GM18502 (cell line): ENCODE measurements around the gene ADGRG3.

Source experiments
- ATAC-seq: cut with Tn5 transposase; IDR thresholded peaks from one replicate; pipeline ENCODE4 v1.9.1; 2021; ENCODE audit warnings: mild to moderate bottlenecking; ENCODE audit not compliant: unreplicated experiment, poor library complexity

ADGRG3 gene

GRCh38 chr16:57630407-57630797 is 37.7 kb upstream of the ADGRG3 start:
- ATAC-seq = no peak

- no peak for ATAC-seq
Observed at GRCh38 chr16:57630931-57631845, 36.9 kb upstream of the ADGRG3 start.

GRCh38 chr16:57632568-57632967 is 35.5 kb upstream of the ADGRG3 start:
- ATAC-seq = no peak

GRCh38 chr16:57633383-57634064 is 34.6 kb upstream of the ADGRG3 start:
- no peak for ATAC-seq

GRCh38 chr16:57634171-57634570 is 33.9 kb upstream of the ADGRG3 start:
- no peak for ATAC-seq

GRCh38 chr16:57635266-57636097 is 32.6 kb upstream of the ADGRG3 start:
- no peak for ATAC-seq

- no peak for ATAC-seq
Observed at GRCh38 chr16:57636184-57636583, 31.9 kb upstream of the ADGRG3 start.

GRCh38 chr16:57637020-57637419 is 31.1 kb upstream of the ADGRG3 start:
- ATAC-seq = no peak

- no peak for ATAC-seq
Observed at GRCh38 chr16:57637424-57637823, 30.7 kb upstream of the ADGRG3 start.

GRCh38 chr16:57637965-57638364 is 30.1 kb upstream of the ADGRG3 start:
- ATAC-seq = no peak

GRCh38 chr16:57638381-57638780 is 29.7 kb upstream of the ADGRG3 start:
- no peak for ATAC-seq

- ATAC-seq = no peak
Observed at GRCh38 chr16:57639172-57639887, 28.8 kb upstream of the ADGRG3 start.

- ATAC-seq = no peak
Observed at GRCh38 chr16:57640185-57640584, 27.9 kb upstream of the ADGRG3 start.

- no peak for ATAC-seq
Observed at GRCh38 chr16:57640612-57641011, 27.5 kb upstream of the ADGRG3 start.

GRCh38 chr16:57642160-57643135 is 25.7 kb upstream of the ADGRG3 start:
- no peak for ATAC-seq

- ATAC-seq = no peak
Observed at GRCh38 chr16:57643147-57643874, 24.8 kb upstream of the ADGRG3 start.

GRCh38 chr16:57643910-57644309 is 24.2 kb upstream of the ADGRG3 start:
- ATAC-seq = no peak

- no peak for ATAC-seq
Observed at GRCh38 chr16:57644383-57645014, 23.6 kb upstream of the ADGRG3 start.
